ENCODE data around the gene ANKUB1. TPM values are rescaled to one million over a fixed set of nuclear protein-coding genes. Genes with fewer than 3 reads are reported as not detected.

ANKUB1 gene
- total RNA-seq, 1 experiment from 2014 or later: not detected

- DNase-seq: no peak
- BruUV-seq (replicated peaks): no TSS peak
- H3K4me1 Mint-ChIP-seq (ENCODE audit: low read depth, unreplicated experiment): no peaks in the 10 kb centered on the region
- no peak overlapping the region for H3K4me3 Mint-ChIP-seq (ENCODE audit: low read depth, unreplicated experiment)
- intact Hi-C loops (cut with micrococcal nuclease; ENCODE audit: unreplicated experiment): no loop called here
- H3K27me3 Mint-ChIP-seq (ENCODE audit: unreplicated experiment): no peaks in the 10 kb centered on the region
- TF ChIP-seq, protein P1, sequence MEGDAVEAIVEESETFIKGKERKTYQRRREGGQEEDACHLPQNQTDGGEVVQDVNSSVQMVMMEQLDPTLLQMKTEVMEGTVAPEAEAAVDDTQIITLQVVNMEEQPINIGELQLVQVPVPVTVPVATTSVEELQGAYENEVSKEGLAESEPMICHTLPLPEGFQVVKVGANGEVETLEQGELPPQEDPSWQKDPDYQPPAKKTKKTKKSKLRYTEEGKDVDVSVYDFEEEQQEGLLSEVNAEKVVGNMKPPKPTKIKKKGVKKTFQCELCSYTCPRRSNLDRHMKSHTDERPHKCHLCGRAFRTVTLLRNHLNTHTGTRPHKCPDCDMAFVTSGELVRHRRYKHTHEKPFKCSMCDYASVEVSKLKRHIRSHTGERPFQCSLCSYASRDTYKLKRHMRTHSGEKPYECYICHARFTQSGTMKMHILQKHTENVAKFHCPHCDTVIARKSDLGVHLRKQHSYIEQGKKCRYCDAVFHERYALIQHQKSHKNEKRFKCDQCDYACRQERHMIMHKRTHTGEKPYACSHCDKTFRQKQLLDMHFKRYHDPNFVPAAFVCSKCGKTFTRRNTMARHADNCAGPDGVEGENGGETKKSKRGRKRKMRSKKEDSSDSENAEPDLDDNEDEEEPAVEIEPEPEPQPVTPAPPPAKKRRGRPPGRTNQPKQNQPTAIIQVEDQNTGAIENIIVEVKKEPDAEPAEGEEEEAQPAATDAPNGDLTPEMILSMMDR (IDR thresholded peaks at IDR 0.05; ENCODE audit: unreplicated experiment): no peak
- H3K9me3 Mint-ChIP-seq (ENCODE audit: low read depth, unreplicated experiment): no peaks in the 10 kb centered on the region
- no peaks in the 10 kb centered on the region for H3K36me3 Mint-ChIP-seq (ENCODE audit: insufficient read depth, unreplicated experiment)
- CTCF ChIA-PET: interaction anchor here (0.7 to 3.3 kb wide), 3 partner anchors 11 to 31 kb away, joined by 3 to 16 read pairs (median 7); no protein-coding TSS in a partner anchor
- no peak overlapping the region for H3K27ac Mint-ChIP-seq (ENCODE audit: unreplicated experiment)
Observed at GRCh38 chr3:149777414-149778214, 14.7 kb downstream of the ANKUB1 start.

DNA sequence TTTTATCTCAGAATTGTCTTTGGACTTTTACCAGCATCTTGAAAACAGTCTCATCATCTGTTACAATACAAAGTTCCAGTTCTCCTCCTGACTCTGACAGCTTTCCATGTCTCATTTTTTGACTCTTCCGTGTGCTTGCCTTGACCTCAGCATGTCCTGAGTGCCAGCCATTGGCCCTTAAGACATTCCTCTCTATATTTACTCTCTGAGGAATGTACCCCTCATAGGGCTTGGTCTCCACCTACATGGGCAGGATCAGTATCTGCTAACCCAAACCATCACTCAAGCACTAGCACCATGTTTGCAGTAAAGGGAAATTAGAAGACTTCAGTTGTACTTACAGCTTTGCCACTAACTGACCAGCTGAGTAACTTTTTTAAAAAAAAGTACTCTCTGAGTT is 16.2 kb downstream of the ANKUB1 start:
- DNase-seq: no peak
- TF ChIP-seq, protein P1 (IDR thresholded peaks at IDR 0.05; ENCODE audit: unreplicated experiment): no peak
- Mint-ChIP-seq H3K9me3 (ENCODE audit: low read depth, unreplicated experiment) (no peaks in the 10 kb centered on the region), H3K27ac (ENCODE audit: unreplicated experiment) (no peak overlapping the region), H3K27me3 (ENCODE audit: unreplicated experiment) (no peaks in the 10 kb centered on the region), H3K4me1 (ENCODE audit: low read depth, unreplicated experiment) (no peaks in the 10 kb centered on the region), H3K36me3 (ENCODE audit: insufficient read depth, unreplicated experiment) (no peaks in the 10 kb centered on the region), H3K4me3 (ENCODE audit: low read depth, unreplicated experiment) (no peak overlapping the region)
- BruUV-seq (replicated peaks): no TSS peak
- CTCF ChIA-PET: interaction anchor here (2.1 to 3.3 kb wide), 2 partner anchors 10 to 32 kb away, joined by 7 to 16 read pairs; no protein-coding TSS in a partner anchor
- intact Hi-C loops (cut with micrococcal nuclease; ENCODE audit: unreplicated experiment): no loop called here

GRCh38 chr3:149772861-149773260 is 19.5 kb downstream of the ANKUB1 start:
- intact Hi-C loops (cut with micrococcal nuclease; ENCODE audit: unreplicated experiment): no loop called here
- H3K9me3 Mint-ChIP-seq (ENCODE audit: low read depth, unreplicated experiment): no peaks in the 10 kb centered on the region
- H3K36me3 Mint-ChIP-seq (ENCODE audit: insufficient read depth, unreplicated experiment): no peaks in the 10 kb centered on the region
- no peaks in the 10 kb centered on the region for H3K4me1 Mint-ChIP-seq (ENCODE audit: low read depth, unreplicated experiment)
- no peaks in the 10 kb centered on the region for H3K27me3 Mint-ChIP-seq (ENCODE audit: unreplicated experiment)
- BruUV-seq (replicated peaks): no TSS peak
- TF ChIP-seq, protein P1 (IDR thresholded peaks at IDR 0.05; ENCODE audit: unreplicated experiment): no peak
- no peak for DNase-seq
- no peak overlapping the region for H3K27ac Mint-ChIP-seq (ENCODE audit: unreplicated experiment)
- CTCF ChIA-PET: interaction anchor here (2.3 kb wide), 1 partner anchor 35 kb away, joined by 7 read pairs; no protein-coding TSS in a partner anchor
- H3K4me3 Mint-ChIP-seq (ENCODE audit: low read depth, unreplicated experiment): no peak overlapping the region

DNA sequence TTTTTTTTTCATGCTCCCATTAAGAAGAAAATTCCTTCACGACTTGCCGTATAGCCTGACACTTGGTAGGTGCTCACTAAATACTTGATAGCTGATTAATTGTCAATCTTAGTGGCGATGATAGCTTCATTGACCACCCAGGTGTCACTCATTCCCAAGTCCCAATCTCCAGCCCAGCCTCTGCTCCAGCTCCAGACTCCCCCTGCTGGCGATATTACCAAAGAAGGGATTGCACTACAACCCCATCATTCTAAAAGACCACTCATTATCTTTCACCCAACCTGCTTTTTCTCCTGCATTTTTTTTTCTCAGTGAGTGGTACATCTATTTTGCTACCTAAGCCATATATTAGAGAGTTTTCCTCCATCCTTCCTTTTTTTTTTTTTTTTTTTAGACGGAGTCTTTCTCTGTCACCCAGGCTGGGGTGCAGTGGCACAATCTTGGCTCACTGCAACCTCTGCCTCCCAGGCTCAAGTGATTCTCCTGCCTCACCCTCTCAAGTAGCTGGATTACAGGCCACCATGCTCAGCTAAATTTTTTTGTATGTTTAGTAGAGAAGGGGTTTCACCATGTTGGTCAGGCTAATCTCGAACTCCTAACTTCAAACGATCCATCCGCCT is 20.6 kb downstream of the ANKUB1 start:
- DNase-seq: peak; percentile 87
- Mint-ChIP-seq H3K4me3 (ENCODE audit: low read depth, unreplicated experiment) (no peak overlapping the region), H3K27ac (ENCODE audit: unreplicated experiment) (no peak overlapping the region), H3K36me3 (ENCODE audit: insufficient read depth, unreplicated experiment) (no peaks in the 10 kb centered on the region), H3K27me3 (ENCODE audit: unreplicated experiment) (no peaks in the 10 kb centered on the region), H3K9me3 (ENCODE audit: low read depth, unreplicated experiment) (no peaks in the 10 kb centered on the region), H3K4me1 (ENCODE audit: low read depth, unreplicated experiment) (no peaks in the 10 kb centered on the region)
- CTCF ChIA-PET: interaction anchor here (0.6 to 8.1 kb wide), 24 partner anchors 8 to 906 kb away, joined by 3 to 167 read pairs (median 4); partner anchors contain the start of gene COMMD2
- intact Hi-C loops (cut with micrococcal nuclease; ENCODE audit: unreplicated experiment): loop anchor here (1.0 kb wide), 2 partner anchors 259 to 277 kb away; no protein-coding TSS in a partner anchor
- no TSS peak for BruUV-seq (replicated peaks)
- TF ChIP-seq, protein P1 (IDR thresholded peaks at IDR 0.05; ENCODE audit: unreplicated experiment): peak; percentile 95
